Measurements from ENCODE around the gene KCTD21.

KCTD21 gene

DNA sequence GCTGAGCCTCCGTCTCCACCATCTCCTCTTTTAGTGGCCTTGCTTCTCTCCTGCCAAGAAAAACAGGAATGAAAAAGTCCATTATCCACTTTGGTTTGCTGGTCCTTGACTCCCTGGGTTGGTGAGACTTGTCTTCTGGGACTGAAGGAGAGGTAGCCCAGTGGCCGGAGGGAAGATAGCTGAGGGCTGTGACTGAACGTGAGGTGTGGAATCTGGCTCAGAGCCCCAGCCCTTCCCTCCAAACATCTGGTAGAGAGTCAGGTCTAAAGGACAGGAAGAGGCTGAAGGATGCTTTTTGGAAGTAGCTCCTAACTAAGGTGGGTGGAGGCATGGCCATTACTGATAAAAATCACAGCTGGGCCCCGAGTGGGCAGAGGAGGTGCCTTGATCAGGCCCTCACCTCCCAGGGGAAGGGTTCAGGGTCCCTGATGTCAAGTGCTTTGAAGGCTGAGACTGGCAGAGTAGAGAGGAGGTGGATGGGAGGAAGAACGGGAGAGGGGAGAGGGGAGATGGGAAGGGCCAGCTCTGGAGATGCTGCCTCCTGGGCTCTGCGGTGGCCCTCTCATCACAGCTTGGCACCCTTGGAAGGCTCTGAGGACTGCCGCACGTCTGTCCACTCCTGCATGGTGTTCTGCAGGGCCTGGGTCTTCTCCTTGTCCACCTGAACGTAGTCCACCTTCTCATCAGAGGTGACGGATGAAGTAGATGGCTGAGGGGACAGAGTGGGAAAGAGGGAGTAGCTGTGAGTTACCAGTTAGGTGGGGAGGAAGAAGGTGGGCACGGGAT, 30.5 kb upstream of the KCTD21 start:
- DNase-seq: no peak

DNA sequence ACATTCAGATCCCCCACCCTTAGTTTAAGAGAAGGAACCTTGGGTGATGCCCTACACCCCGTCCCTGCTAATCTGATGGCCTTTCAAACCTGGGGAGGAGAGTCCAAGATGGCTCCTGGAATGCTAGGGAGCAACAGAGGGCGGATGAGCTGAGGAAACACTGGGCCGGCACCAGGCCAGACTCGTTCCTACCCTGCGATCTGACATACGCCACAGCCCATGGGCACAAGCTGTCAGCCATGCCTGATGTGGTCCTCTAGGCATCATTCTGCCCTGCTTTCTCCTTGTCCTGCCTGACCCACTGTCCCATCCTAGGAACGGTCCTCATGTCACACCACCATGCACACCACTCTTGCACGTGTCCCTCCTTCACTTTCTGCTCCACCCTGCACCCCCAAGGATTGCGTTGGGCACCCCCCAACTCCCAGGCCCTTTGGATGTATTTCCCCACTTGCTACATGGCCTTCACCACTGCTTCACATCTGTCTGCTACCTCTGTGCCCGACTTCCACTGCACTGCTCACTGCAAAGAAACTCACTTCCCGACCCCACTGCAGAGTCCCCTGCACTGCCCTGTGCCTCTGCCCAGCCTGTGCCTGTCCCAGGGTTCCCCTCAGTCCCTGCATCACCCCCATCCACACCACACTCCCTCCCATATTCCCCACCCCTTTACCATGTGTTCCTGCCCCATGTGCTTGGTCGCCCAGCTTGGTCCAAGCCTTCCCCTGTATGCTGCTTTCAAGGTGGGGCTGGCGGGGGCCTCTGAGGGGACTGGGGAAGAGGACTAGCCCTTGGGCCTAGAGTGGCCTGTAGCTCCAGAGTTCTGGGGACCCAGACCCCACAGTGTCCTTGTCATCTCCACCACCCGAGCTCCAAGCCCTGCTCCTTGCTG, 29.5 kb upstream of the KCTD21 start:
- no peak for DNase-seq

DNA sequence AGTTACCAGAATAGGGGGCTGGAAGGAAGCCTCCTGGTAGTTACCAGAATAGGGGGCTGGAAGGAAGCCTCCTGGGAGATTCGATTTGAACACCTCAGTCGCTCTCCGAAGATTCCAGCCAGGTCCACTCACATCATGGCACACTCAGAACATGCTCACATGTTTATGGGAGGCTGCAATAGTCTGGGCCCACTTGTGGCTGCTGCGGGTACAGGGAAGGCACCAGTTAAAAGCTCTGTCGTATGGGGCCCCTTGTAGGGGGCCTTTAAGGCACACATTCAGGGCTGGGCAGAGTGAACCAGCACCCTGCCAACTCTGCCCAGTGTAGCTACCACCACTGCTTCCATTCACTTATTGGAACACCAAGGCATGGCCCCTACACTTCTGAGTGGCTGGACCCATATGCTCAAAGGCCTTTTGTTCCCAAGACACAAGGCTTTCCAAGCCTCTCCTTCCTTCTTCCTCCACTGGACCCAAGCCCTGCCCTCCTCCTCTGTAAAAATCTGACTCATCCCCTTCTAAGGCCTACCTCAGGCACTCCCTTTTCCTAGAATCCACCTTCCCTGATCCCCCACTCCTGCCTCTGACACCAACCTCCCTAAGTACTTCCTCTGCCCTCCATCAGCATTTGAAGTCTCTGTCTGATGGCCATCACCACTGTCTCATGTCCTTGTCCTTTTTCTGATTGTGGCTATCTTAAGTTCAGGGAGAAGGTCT, 28.3 kb upstream of the KCTD21 start:
- no peak for DNase-seq

- no peak for DNase-seq
Measured at GRCh38 chr11:78216021-78216420, 27.6 kb upstream of the KCTD21 start.

DNA sequence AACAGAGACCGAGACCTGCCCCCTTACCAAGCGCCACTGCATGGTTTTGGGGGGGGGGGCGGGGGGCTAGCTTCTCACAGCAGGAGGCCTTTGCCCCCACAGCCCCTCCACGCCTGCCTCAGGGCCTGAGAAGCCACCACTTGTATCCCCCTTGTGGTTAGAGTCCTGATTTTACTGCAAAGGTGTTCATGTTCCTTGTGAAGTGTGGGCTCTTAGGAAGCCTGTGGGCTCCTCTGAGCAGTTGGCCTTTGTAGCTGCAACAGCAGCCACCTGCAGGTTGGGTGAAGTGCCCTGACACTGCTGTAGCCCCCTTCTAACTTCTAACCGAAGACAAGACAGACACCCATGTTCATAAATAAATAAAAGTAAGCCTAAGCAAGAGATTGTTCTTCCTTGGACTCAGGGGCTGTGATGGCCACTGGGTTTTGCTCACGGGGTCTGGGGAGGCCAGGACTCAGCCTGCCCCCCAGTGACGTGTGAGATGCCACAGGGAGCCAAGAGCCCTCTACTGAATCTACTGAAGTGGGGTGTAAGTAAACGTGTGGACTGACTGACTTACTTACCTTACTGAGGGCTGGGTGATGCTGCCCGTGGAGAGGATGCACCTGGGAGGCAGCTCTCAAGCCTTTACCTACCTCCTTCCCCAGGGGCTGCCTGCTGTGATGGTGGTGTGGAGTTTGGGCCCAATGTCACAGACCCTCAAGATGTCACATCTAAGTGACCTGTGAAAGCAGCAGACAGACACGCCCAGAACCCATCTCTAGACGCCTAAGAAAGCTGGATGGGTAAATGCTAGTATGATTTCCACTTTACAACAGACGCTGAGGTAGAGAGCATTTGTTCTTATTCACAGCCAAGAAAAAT, 26.1 kb upstream of the KCTD21 start:
- no peak for DNase-seq

DNA sequence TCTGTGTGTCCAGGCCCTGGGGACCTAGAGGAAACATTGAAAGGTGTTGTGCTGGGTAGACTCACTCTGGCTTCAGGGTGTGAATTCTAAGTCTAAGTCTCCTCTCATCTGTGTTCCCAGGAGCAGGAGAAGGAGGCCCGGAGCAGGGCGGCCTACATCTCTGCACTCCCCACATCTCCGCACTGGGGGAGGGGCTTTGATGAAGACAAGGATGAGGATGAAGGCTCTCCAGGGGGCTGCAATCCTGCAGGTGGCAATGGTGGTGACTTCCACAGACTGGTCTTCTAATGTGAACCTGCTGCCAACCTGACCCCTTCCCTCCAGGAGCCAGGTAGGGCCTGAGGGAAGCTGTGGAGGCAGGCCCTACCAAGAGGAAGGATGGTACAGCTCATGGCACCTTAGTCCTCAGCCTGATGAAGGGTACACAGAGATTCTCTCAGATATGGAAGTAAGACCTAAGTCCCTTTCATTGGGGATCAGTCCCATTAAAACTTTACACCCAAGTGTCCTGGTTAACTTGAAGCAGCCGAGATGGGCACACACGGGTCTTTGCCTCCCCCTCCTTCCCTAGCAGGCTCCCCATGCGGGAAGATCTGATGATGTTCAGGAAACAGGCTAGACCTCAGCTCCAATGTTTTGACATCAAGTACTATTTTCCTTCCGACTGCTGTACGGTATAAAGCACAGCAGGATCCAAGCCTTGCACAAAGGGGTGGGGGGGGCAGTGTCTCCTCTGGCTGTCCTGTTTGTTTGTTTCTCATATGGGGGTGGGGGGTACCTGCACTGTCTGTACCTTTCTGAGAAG, 25.3 kb upstream of the KCTD21 start:
- DNase-seq: no peak

DNA sequence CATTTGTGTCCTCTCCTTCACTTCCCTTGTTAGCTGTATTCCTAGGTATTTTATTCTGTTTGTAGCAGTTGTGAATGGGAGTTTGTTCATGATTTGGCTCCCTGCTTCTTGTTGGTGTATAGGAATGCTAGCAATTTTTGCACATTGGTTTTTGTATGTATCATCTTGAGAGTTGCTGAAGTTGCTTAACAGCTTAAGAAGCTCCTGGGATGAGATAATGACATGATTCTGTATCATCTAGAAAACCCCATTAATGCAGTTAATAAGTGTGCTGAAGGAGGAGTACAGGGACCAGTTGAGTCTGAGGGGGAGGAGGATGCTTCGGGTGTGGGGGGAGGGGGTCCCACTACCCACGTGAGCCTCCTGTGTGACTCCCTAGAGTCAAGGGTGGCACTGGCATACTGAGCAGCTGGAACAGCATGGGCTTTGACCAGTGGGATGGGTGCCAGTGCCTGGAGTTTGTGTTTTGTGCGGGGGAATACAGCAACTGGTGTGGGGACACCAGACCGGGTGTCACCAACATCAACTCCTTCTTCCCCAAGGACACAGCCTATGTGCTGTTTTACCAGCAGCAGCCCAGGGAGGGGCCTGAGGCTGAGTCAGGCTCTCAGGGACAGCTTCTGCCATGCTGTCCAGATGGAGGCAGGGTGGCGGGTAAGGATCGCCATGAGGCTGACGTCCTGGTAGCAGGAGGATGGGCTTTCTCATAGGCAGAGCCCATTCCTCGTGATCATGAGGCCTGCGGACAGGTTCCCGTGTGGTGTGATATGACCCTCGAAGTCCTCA, 24.4 kb upstream of the KCTD21 start:
- no peak for DNase-seq

GRCh38 chr11:78211565-78211964, 23.1 kb upstream of the KCTD21 start:
- DNase-seq: no peak

DNA sequence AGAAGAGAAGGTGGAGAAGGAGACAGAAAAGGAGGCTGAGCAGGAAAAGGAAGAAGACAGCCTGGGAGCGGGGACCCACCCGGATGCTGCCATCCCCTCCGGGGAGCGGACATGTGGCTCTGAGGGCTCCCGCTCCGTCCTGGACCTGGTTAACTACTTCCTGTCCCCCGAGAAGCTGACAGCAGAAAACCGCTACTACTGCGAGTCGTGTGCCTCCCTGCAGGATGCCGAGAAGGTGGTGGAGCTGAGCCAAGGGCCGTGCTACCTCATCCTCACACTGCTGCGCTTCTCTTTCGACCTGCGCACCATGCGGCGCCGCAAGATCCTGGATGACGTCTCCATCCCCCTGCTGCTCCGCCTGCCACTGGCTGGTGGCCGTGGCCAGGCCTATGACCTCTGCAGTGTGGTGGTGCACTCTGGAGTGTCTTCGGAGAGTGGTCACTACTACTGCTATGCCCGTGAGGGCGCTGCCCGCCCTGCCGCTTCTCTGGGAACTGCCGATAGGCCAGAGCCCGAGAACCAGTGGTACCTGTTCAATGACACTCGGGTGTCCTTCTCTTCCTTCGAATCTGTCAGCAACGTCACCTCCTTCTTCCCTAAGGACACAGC, 21.7 kb upstream of the KCTD21 start:
- no peak for DNase-seq

- DNase-seq: no peak
Measured at GRCh38 chr11:78209478-78209877, 21.1 kb upstream of the KCTD21 start.

- DNase-seq: no peak
Measured at GRCh38 chr11:78208257-78209165, 20.1 kb upstream of the KCTD21 start.

DNA sequence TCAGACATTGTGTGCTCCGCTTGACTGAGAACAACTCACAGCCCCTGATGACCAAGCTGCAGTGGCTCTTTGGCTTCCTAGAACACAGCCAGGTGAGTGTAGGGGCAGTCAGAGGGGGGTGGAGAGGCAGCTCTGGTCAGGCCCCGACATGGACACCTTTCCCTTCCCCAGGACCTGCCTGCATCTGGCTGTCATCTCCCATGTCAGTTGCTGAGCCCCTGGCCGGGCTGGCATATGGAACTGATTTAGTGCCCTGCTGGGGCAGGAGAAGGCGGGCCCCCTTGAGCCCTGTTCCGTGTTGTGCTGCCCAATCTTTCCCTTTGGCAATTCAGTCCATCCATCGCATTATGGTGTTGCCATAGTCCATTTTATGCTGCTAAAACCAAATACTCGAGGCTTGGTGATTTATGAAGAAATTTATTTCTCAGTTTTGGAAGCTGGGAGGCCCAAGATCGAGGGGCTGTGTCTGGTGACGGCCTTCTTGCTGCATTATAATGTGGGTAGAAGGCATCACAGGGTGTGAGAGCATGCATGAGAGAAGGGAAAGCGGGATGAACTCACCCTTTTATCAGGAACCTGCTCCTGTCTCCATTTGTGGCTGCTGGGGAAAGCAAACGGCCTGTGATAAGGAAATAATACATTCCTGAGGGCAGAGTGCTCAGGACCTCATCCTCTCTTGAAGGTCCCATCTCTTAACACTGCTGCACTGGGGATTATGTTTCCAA, 19.3 kb upstream of the KCTD21 start:
- no peak for DNase-seq

DNA sequence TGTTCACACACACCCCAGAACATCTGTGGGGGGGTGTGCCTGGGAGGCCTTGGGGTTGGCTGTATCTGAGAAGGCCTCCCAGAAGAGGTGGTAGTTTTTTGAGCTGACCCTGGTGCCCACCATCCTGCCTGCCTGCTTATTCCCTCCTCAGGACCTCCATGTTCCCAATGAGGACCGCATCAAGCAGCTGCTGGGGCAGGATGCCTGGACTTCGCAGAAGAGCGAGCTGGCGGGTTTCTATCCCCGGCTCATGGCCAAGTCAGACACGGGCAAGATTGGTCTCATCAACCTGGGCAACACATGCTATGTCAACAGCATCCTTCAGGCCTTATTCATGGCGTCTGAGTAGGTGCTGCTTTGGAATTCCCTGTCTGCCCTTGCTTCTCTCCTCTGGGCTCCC, 17.3 kb upstream of the KCTD21 start:
- DNase-seq: no peak

DNA sequence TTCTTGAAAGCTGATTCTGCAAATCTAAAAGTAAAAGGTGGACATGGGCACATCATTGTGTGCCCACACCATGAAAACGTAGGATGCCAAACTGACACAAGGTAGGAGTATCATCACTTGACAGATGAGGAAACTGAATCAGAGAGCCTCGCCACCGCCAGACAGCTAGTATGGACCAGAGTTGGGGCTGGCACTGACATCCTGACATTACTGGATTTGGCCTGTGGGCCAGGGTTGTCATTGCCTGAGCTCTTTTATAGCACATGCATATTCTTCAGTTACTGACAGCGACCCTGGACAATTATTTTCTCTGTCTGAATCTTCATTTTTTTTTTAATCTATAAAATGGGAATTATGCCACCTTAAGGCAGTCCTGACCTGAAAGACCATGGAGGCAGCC, 16.8 kb upstream of the KCTD21 start:
- no peak for DNase-seq

GRCh38 chr11:78203184-78203583, 14.8 kb upstream of the KCTD21 start:
- DNase-seq: no peak

- DNase-seq: no peak
Measured at GRCh38 chr11:78202733-78203167, 14.3 kb upstream of the KCTD21 start.

- DNase-seq: no peak
Measured at GRCh38 chr11:78201096-78201818, 12.8 kb upstream of the KCTD21 start.

DNA sequence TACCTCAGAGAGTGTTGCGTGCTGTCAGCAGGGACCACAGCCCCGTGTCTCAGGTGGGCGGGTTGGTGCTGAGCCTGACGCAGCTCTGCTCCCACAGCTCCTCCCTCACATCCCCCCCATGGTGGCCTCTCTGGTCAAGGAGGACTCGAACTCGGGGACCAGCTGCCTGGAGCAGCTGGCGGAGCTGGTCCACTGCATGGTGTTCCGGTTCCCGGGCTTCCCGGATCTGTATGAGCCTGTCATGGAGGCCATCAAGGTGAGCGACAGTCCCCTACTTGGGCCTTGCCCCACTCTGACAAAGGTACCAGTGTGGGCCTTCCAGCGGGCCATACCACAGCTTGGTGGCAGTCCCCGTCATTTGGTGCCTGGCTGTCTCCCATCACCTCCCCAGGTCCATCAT, 12.1 kb upstream of the KCTD21 start:
- DNase-seq: no peak

Measured in NCI-H2107 (cell line).